Coronary artery (tissue), 2 donors: ENCODE results near the gene MYL5.
"Not testable (repeated sequence)": the region's sequence is repeated elsewhere in the genome, so short reads cannot be mapped to it uniquely, and the experiment has no call there.

Experiments
- DNase-seq: peaks from one replicate; pipeline ENCODE4 v3.0.0-alpha.2; 2017; ENCODE audit warnings: low spot score
- H3K27ac ChIP-seq, 2 donors: fragments of 200-600 bp; sonication (generic); one replicate each; pipeline ENCODE4 v1.5.1; 2016 to 2019
- H3K4me3 ChIP-seq: fragments of 200-600 bp; sonication (generic); 2 replicates; pipeline ENCODE4 v1.5.1; 2016; ENCODE audit warnings: mild to moderate bottlenecking, moderate library complexity
- CTCF ChIP-seq: fragments of 200-600 bp; sonication (generic); IDR thresholded peaks from one replicate; pipeline ENCODE4 v1.5.1; 2019; ENCODE audit warnings: antibody characterized with exemption

MYL5 gene

GRCh38 chr4:692771-693554 lies 18.6 kb downstream of the MYL5 start:
- H3K27ac ChIP-seq = no peak overlapping the region
- DNase-seq = no peak
- H3K4me3 ChIP-seq = no peak overlapping the region
- no peak for TF ChIP-seq CTCF

- DNase-seq, H3K4me3 ChIP-seq: not testable (repeated sequence)
Measured at GRCh38 chr4:694341-694940, 20.1 kb downstream of the MYL5 start.

GRCh38 chr4:699816-700580 lies 25.7 kb downstream of the MYL5 start:
- no peak overlapping the region for H3K4me3 ChIP-seq
- DNase-seq = no peak
- no peak for TF ChIP-seq CTCF
- peak overlapping the region in 1 of 2 donors; percentile 22 for H3K27ac ChIP-seq

More at GRCh38 chr4:694341-694940, 20.1 kb downstream of the MYL5 start:
- H3K27ac ChIP-seq = not testable (repeated sequence)

DNA sequence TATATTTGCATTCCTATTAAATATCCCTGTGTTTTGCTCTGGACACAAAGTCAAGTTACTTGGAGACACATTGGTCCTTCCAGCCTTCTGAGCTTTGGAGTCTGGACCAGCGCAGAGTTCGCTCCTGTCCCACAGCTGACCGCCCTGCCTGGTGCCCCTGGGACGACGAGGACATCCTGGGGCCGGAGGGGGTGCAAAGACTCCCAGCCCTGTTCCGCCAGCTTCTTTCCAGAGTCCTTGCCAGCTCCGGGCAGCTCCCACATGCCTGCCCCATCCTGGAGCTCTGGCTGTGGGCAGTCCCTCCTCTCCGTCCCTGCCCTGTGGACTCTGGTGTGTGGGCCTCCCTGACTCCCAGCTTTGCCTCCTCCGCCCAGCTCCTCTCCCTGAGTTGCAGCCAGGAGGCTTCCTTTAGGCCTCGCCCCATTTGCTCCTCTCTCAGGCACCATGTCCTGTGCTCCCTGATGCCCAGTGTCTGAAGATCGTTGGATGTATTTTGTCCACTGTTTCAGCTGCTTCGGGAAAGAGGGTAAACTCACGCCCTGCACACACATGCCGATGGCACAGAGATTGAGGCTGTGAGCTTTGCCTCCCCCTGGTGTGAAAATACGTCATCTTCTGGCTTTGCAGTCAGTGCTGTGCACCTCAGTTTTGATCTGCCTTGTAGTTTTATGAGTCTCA lies 26.4 kb downstream of the MYL5 start:
- Histone ChIP-seq H3K27ac (no peak overlapping the region), H3K4me3 (no peak overlapping the region)
- DNase-seq = no peak
- no peak for TF ChIP-seq CTCF

GRCh38 chr4:702618-703048 lies 28.3 kb downstream of the MYL5 start:
- Histone ChIP-seq H3K4me3 (no peak overlapping the region), H3K27ac (no peak overlapping the region)
- DNase-seq = no peak
- TF ChIP-seq CTCF = no peak

- H3K4me3 ChIP-seq = no peak overlapping the region
- DNase-seq = no peak
- TF ChIP-seq CTCF = no peak
- no peak overlapping the region for H3K27ac ChIP-seq
Measured at GRCh38 chr4:703336-704197, 29.2 kb downstream of the MYL5 start.
